Right ventricle myocardium superior (tissue), 1 donor: ENCODE data around the gene MTX2. TPM values are rescaled to one million over a fixed set of nuclear protein-coding genes. Genes with fewer than 3 reads are reported as not detected.
"Not testable (repeated sequence)": the region's sequence is repeated elsewhere in the genome, so short reads cannot be mapped to it uniquely, and the experiment has no call there.

Source experiments
- ATAC-seq: fragments of 200-7000 bp; cut with Tn5 transposase; one replicate; pipeline ENCODE4 v1.9.1; 2020; ENCODE audit warnings: mild to moderate bottlenecking; ENCODE audit not compliant: poor library complexity
- DNase-seq: peaks from one replicate; pipeline ENCODE4 v3.0.0-alpha.2; 2020
- intact Hi-C: fragments of 100-400 bp; cut with DNase I; formaldehyde crosslinking; loops from one replicate; pipeline ENCODE4 v1.11.2; 2022
- total RNA-seq: library from RNA; stranded (reverse); fragmentation: NEBNext Ultra II Directional; extraction: Animal tissue kit (Norgen Biotek cat#: 25700); gene quantifications from one replicate; pipeline ENCODE4 v1.2.1, GENCODE V29; 2021
- donor health status: DM: no; HTN: yes; CAD: no; lungs with severe emphysema.

Gene MTX2
- total RNA-seq, 1 donor from 2014 or later, result 50.3 TPM

- ATAC-seq (no peak), DNase-seq (no peak)
- intact Hi-C loops, result no loop called here
These were observed 14.2 kb downstream of the MTX2 start for GRCh38 chr2:176283291-176284068.

- DNase-seq, result no peak
- intact Hi-C loops, result no loop called here
- ATAC-seq, result no peak
These were observed 15.3 kb downstream of the MTX2 start for GRCh38 chr2:176284461-176285049.

GRCh38 chr2:176285321-176285720, 16.1 kb downstream of the MTX2 start:
- DNase-seq, result no peak
- intact Hi-C loops, result no loop called here
- no peak for ATAC-seq

GRCh38 chr2:176291335-176291734, 22.1 kb downstream of the MTX2 start:
- intact Hi-C loops, result no loop called here
- DNase-seq (no peak), ATAC-seq (peak; percentile 20)

GRCh38 chr2:176291809-176292283, 22.6 kb downstream of the MTX2 start:
- intact Hi-C loops, result no loop called here
- ATAC-seq (peak; percentile 73), DNase-seq (no peak)

GRCh38 chr2:176292608-176293007, 23.4 kb downstream of the MTX2 start:
- intact Hi-C loops, result no loop called here
- DNase-seq (no peak), ATAC-seq (no peak)

- intact Hi-C loops, result no loop called here
- DNase-seq (no peak), ATAC-seq (no peak)
These were observed 24.1 kb downstream of the MTX2 start for GRCh38 chr2:176293334-176293733.

- ATAC-seq (no peak), DNase-seq (no peak)
- intact Hi-C loops, result no loop called here
These were observed 27.8 kb downstream of the MTX2 start for GRCh38 chr2:176297067-176297466.

GRCh38 chr2:176297737-176298136, 28.5 kb downstream of the MTX2 start:
- no peak for ATAC-seq
- no peak for DNase-seq

GRCh38 chr2:176306020-176306419, 36.8 kb downstream of the MTX2 start:
- intact Hi-C loops, DNase-seq, ATAC-seq: not testable (repeated sequence)

More at GRCh38 chr2:176297737-176298136, 28.5 kb downstream of the MTX2 start:
- intact Hi-C loops, result no loop called here

GRCh38 chr2:176317199-176317598, 48.0 kb downstream of the MTX2 start:
- intact Hi-C loops, result no loop called here
- no peak for DNase-seq
- no peak for ATAC-seq

GRCh38 chr2:176317623-176318065, 48.4 kb downstream of the MTX2 start:
- intact Hi-C loops, result no loop called here
- ATAC-seq, result no peak
- DNase-seq, result no peak

GRCh38 chr2:176321916-176322315, 52.7 kb downstream of the MTX2 start:
- no peak for ATAC-seq
- intact Hi-C loops, result no loop called here
- no peak for DNase-seq

GRCh38 chr2:176324862-176325261, 55.6 kb downstream of the MTX2 start:
- no peak for ATAC-seq
- intact Hi-C loops, result no loop called here
- no peak for DNase-seq

GRCh38 chr2:176325732-176326131, 56.5 kb downstream of the MTX2 start:
- no peak for DNase-seq
- intact Hi-C loops, result no loop called here
- ATAC-seq, result no peak

- intact Hi-C loops, result no loop called here
- DNase-seq (no peak), ATAC-seq (no peak)
These were observed 58.9 kb downstream of the MTX2 start for GRCh38 chr2:176328149-176328548.

GRCh38 chr2:176330612-176331011, 61.4 kb downstream of the MTX2 start:
- intact Hi-C loops, result no loop called here
- no peak for ATAC-seq

GRCh38 chr2:176331646-176332045, 62.4 kb downstream of the MTX2 start:
- ATAC-seq, result no peak
- no peak for DNase-seq
- intact Hi-C loops, result no loop called here

More at GRCh38 chr2:176330612-176331011, 61.4 kb downstream of the MTX2 start:
- no peak for DNase-seq

GRCh38 chr2:176334729-176335128, 65.5 kb downstream of the MTX2 start:
- no peak for ATAC-seq
- no peak for DNase-seq
- intact Hi-C loops, result no loop called here

- intact Hi-C loops, result no loop called here
- ATAC-seq (no peak), DNase-seq (no peak)
These were observed 69.2 kb downstream of the MTX2 start for GRCh38 chr2:176338395-176338794.
